Neural cell (in vitro differentiated cells): Measurements from ENCODE around the gene RBM14. TPM values are rescaled to one million over a fixed set of nuclear protein-coding genes. Genes with fewer than 3 reads are reported as not detected.

Experiments used
- H2AFZ ChIP-seq: fragments of 200-600, 300-800 bp; sonication (generic), shearing (Covaris generic); 2 replicates; pipeline ENCODE4 v1.6.0; 2014; ENCODE audit warnings: low read depth, mild to moderate bottlenecking, antibody characterized with exemption, low read length, moderate library complexity
- H3F3A ChIP-seq: fragments of 200-600 bp; shearing (Covaris generic); 2 replicates; pipeline ENCODE4 v1.6.1; 2016; ENCODE audit warnings: mild to moderate bottlenecking, moderate library complexity, mixed read lengths, antibody characterized with exemption, low read length; ENCODE audit not compliant: insufficient read depth, poor library complexity, severe bottlenecking
- H3K27ac ChIP-seq: fragments of 200-600, 300-800 bp; sonication (generic), shearing (Covaris generic); 2 replicates; pipeline ENCODE4 v1.5.1; 2014; ENCODE audit warnings: mild to moderate bottlenecking, low read length, moderate library complexity
- H3K27me3 ChIP-seq: fragments of 300-800, 200-600 bp; sonication (generic), shearing (Covaris generic); 2 replicates; pipeline ENCODE4 v1.6.0; 2014; ENCODE audit warnings: mild to moderate bottlenecking, low read depth, low read length, moderate library complexity; ENCODE audit not compliant: insufficient read depth
- H3K36me3 ChIP-seq: fragments of 300-800, 200-600 bp; sonication (generic), shearing (Covaris generic); 2 replicates; pipeline ENCODE4 v1.5.1; 2014; ENCODE audit warnings: mild to moderate bottlenecking, antibody characterized with exemption, low read length, moderate library complexity; ENCODE audit not compliant: insufficient read depth
- H3K4me2 ChIP-seq: fragments of 300-800, 200-600 bp; sonication (generic), shearing (Covaris generic); 2 replicates; pipeline ENCODE4 v1.6.0; 2014; ENCODE audit warnings: mild to moderate bottlenecking, low read length
- H3K4me3 ChIP-seq: fragments of 300-800, 200-600 bp; sonication (generic), shearing (Covaris generic); 2 replicates; pipeline ENCODE4 v1.5.1; 2014; ENCODE audit warnings: mild to moderate bottlenecking, low read length, moderate library complexity
- H3K79me2 ChIP-seq: fragments of 200-600 bp; shearing (Covaris generic); replicated peaks from 2 replicates; pipeline ENCODE4 v1.6.0; 2014; ENCODE audit warnings: mild to moderate bottlenecking, low read length, moderate library complexity; ENCODE audit not compliant: insufficient read depth
- H3K9ac ChIP-seq: fragments of 300-800, 200-600 bp; sonication (generic), shearing (Covaris generic); 2 replicates; pipeline ENCODE4 v1.6.1; 2016; ENCODE audit warnings: mild to moderate bottlenecking, low read length, mixed read lengths
- H3K9me2 ChIP-seq: fragments of 200-600 bp; shearing (Covaris generic); 2 replicates; pipeline ENCODE4 v1.6.1; 2016; ENCODE audit warnings: mild to moderate bottlenecking, low read length, mixed read lengths; ENCODE audit not compliant: insufficient read depth
- H3K9me3 ChIP-seq: fragments of 200-600, 300-800 bp; sonication (generic), shearing (Covaris generic); 2 replicates; pipeline ENCODE4 v1.6.1; 2016; ENCODE audit warnings: mild to moderate bottlenecking, mixed run types, low read length, moderate library complexity, mixed read lengths
- H4K20me1 ChIP-seq: fragments of 200-600 bp; shearing (Covaris generic); 2 replicates; pipeline ENCODE4 v1.6.1; 2016; ENCODE audit warnings: mild to moderate bottlenecking, mixed run types; ENCODE audit not compliant: insufficient read depth
- EP300 ChIP-seq: fragments of 450-650 bp; conservative IDR thresholded peaks from 2 replicates; pipeline ENCODE4 v1.6.1; 2014; ENCODE audit warnings: antibody characterized with exemption, mild to moderate bottlenecking, moderate library complexity; ENCODE audit not compliant: poor library complexity, severe bottlenecking
- EZH2 ChIP-seq: fragments of 200-600, 300-800 bp; shearing (Covaris generic), sonication (generic); IDR thresholded peaks from 2 replicates; pipeline ENCODE4 v1.6.1; 2014; ENCODE audit warnings: antibody characterized with exemption, low read length, borderline replicate concordance, mild to moderate bottlenecking; ENCODE audit not compliant: insufficient read depth, poor library complexity, severe bottlenecking
- MXI1 ChIP-seq: fragments of 450-650 bp; conservative IDR thresholded peaks from 2 replicates; pipeline ENCODE4 v1.6.1; 2014; ENCODE audit warnings: antibody characterized with exemption, mild to moderate bottlenecking; ENCODE audit not compliant: poor library complexity, severe bottlenecking
- POLR2AphosphoS5 ChIP-seq: IDR thresholded peaks from 2 replicates; pipeline ENCODE4 v1.6.1; 2012
- RAD21 ChIP-seq: fragments of 450-650 bp; conservative IDR thresholded peaks from 2 replicates; pipeline ENCODE4 v1.6.1; 2014; ENCODE audit warnings: antibody characterized with exemption, mild to moderate bottlenecking, moderate library complexity
- SMC3 ChIP-seq: fragments of 450-650 bp; conservative IDR thresholded peaks from 2 replicates; pipeline ENCODE4 v1.6.1; 2014; ENCODE audit warnings: antibody characterized with exemption, mild to moderate bottlenecking, moderate library complexity; ENCODE audit not compliant: poor library complexity
- TAF1 ChIP-seq: IDR thresholded peaks from 2 replicates; pipeline ENCODE4 v1.6.1; 2012; ENCODE audit warnings: low read depth
- polyA plus RNA-seq: library from polyadenylated mRNA; depleted of rRNA; stranded (reverse); fragments of >200 nt; gene quantifications from 2 replicates; pipeline ENCODE4 v1.2.3, GENCODE V29; 2014
- TF ChIP-seq, protein P1 (sequence below): fragments of 450-650 bp; IDR thresholded peaks from 2 replicates; pipeline ENCODE4 v1.5.1; 2014; ENCODE audit warnings: antibody characterized with exemption, mild to moderate bottlenecking, moderate library complexity; ENCODE audit not compliant: poor library complexity, severe bottlenecking
- TF ChIP-seq, protein P2 (sequence below): IDR thresholded peaks from 2 replicates; pipeline ENCODE4 v1.6.1; 2012; ENCODE audit warnings: borderline replicate concordance

The RBM14 gene
- polyA plus RNA-seq, 1 donor from 2014 or later: 43.0 TPM

DNA sequence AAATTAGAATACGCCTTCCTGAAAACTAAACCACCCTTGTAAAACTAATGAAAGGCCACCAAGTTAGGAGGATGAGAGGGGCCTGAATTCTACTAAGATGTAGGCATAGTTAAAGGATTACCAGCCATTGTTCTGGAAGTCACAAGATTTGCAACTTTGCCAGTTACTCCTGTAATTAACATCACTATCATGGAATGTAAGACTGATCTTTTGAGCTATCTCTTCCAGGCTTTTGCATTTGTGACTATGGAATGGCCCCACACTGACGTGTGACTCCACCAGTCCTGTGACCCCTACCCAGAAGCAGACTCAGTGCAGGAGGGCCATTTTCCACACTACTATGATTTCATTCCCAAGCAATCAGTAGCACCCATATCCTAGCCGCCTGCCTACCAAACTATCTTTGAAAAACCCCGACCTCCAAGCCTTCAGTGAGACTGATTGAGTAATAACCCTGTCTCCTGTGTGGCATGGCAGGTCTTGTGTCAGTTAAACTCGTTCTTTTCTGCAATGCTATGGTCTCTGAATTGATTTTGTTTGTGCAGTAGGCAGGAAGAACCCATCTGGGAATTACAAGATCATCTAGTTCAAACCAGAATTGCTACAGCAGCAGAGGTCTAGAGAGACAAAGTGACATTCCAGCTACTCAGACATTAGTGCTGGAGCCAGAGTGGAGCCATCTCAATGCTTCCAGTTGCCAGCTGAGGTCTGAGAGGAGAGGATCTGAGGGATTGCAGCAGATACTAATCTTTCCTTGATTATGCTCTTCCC is 46.2 kb upstream of the RBM14 start:
- TF ChIP-seq POLR2AphosphoS5 (peak; percentile 64), MXI1 (no peak), EZH2 (no peak), TAF1 (peak; percentile 81), RAD21 (no peak), SMC3 (peak; percentile 16), EP300 (peak; percentile 97)
- TF ChIP-seq, protein P1, sequence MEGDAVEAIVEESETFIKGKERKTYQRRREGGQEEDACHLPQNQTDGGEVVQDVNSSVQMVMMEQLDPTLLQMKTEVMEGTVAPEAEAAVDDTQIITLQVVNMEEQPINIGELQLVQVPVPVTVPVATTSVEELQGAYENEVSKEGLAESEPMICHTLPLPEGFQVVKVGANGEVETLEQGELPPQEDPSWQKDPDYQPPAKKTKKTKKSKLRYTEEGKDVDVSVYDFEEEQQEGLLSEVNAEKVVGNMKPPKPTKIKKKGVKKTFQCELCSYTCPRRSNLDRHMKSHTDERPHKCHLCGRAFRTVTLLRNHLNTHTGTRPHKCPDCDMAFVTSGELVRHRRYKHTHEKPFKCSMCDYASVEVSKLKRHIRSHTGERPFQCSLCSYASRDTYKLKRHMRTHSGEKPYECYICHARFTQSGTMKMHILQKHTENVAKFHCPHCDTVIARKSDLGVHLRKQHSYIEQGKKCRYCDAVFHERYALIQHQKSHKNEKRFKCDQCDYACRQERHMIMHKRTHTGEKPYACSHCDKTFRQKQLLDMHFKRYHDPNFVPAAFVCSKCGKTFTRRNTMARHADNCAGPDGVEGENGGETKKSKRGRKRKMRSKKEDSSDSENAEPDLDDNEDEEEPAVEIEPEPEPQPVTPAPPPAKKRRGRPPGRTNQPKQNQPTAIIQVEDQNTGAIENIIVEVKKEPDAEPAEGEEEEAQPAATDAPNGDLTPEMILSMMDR: no peak
- TF ChIP-seq, protein P2, sequence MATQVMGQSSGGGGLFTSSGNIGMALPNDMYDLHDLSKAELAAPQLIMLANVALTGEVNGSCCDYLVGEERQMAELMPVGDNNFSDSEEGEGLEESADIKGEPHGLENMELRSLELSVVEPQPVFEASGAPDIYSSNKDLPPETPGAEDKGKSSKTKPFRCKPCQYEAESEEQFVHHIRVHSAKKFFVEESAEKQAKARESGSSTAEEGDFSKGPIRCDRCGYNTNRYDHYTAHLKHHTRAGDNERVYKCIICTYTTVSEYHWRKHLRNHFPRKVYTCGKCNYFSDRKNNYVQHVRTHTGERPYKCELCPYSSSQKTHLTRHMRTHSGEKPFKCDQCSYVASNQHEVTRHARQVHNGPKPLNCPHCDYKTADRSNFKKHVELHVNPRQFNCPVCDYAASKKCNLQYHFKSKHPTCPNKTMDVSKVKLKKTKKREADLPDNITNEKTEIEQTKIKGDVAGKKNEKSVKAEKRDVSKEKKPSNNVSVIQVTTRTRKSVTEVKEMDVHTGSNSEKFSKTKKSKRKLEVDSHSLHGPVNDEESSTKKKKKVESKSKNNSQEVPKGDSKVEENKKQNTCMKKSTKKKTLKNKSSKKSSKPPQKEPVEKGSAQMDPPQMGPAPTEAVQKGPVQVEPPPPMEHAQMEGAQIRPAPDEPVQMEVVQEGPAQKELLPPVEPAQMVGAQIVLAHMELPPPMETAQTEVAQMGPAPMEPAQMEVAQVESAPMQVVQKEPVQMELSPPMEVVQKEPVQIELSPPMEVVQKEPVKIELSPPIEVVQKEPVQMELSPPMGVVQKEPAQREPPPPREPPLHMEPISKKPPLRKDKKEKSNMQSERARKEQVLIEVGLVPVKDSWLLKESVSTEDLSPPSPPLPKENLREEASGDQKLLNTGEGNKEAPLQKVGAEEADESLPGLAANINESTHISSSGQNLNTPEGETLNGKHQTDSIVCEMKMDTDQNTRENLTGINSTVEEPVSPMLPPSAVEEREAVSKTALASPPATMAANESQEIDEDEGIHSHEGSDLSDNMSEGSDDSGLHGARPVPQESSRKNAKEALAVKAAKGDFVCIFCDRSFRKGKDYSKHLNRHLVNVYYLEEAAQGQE: peak; percentile 92
- no peaks in the 10 kb centered on the region for H3K79me2 ChIP-seq
- peak overlapping the region; percentile 24 for H2AFZ ChIP-seq
- H3F3A ChIP-seq: no peaks in the 10 kb centered on the region
- H3K9ac ChIP-seq: peak overlapping the region; percentile 69
- H3K4me2 ChIP-seq: peak overlapping the region; percentile 55
- H3K27me3 ChIP-seq: no peaks in the 10 kb centered on the region
- H3K27ac ChIP-seq: peak overlapping the region; percentile 99
- H3K9me2 ChIP-seq: no peaks in the 10 kb centered on the region
- peak overlapping the region; percentile 49 for H3K4me3 ChIP-seq
- no peaks in the 10 kb centered on the region for H3K9me3 ChIP-seq
- H3K36me3 ChIP-seq: no peaks in the 10 kb centered on the region
- no peaks in the 10 kb centered on the region for H4K20me1 ChIP-seq

DNA sequence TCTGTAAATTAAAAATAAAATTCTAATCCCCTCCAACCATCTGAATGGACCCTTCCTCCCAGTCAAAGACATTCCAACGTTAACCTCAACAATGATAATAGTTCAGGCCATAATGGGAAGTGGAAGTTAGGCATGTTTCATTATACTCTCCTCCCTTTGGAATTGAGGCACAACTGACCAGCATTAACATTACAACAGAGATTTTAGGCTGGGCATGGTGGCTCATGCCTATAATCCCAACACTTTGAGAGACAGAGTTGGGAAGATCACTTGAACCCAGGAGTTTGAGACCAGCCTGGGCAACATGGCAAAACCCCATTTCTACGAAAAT is 45.6 kb upstream of the RBM14 start:
- Histone ChIP-seq H3K36me3 (no peaks in the 10 kb centered on the region), H3F3A (no peaks in the 10 kb centered on the region), H3K9me2 (no peaks in the 10 kb centered on the region), H3K9me3 (no peaks in the 10 kb centered on the region), H4K20me1 (no peaks in the 10 kb centered on the region), H3K27me3 (no peaks in the 10 kb centered on the region), H3K27ac (peak overlapping the region; percentile 99), H2AFZ (peak overlapping the region; percentile 24), H3K4me3 (peak overlapping the region; percentile 49), H3K9ac (peak overlapping the region; percentile 69), H3K79me2 (no peaks in the 10 kb centered on the region), H3K4me2 (peak overlapping the region; percentile 52)
- TF ChIP-seq SMC3 (peak; percentile 7), RAD21 (no peak)
- TF ChIP-seq, protein P2: peak; percentile 7
- TF ChIP-seq, protein P1: no peak
